ENCODE measurements around the gene RASA2.

GRCh38 chr3:141556034-141556433, 69.2 kb downstream of the RASA2 start:
- TF ChIP-seq POLR2A (IDR thresholded peaks at IDR 0.05; ENCODE audit: low read depth, low read length) = no peak
- no peak for TF ChIP-seq SPI1 (IDR thresholded peaks at IDR 0.05; ENCODE audit: low read depth, low read length)
